ENCODE results near the gene PLAGL2.

DNA sequence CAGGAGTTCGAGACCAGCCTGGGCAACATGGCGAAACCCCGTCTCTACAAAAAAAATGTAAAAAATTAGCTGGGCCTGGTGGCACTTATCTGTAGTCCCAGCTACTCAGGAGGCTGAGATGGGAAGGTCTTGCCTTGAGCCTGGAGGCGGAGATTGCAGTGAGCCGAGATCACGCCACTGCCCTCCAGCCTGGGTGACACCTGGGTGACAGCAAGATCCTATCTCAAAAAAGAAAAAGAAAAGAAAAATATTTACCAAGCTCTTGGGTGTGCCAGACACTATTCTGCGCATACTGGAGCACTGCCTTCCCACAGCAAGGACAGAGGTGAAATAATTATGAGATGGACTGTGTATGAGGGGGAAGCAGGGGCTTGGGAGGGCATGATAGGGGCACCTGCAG is 19.8 kb upstream of the PLAGL2 start:
- TF ChIP-seq ZNF274 (IDR thresholded peaks at IDR 0.05; ENCODE audit: low read depth, low read length) (no peak), YY1 (IDR thresholded peaks at IDR 0.05; ENCODE audit: insufficient read depth, insufficient read length) (no peak), SUZ12 (IDR thresholded peaks at IDR 0.05; ENCODE audit: extremely low read depth, insufficient read depth, insufficient read length) (no peak)

Data from NT2/D1 (cell line).